Upper lobe of left lung (tissue), 4 donors: Measurements from ENCODE around the gene TNFAIP8.

Source experiments
- CTCF ChIP-seq, 6 experiments: fragments of 450-650 bp in 4 of 6; fragments of 200-600 bp in 2 of 6; sonication (generic) in 2 of 6; IDR thresholded peaks; one replicate each; pipeline ENCODE4 v1.5.1; 2016 to 2019; ENCODE audit warnings: antibody characterized with exemption in 6 of 6
- POLR2A ChIP-seq, 4 donors: fragments of 450-650 bp; IDR thresholded peaks; one replicate each; pipeline ENCODE4 v1.5.1; 2016 to 2017; ENCODE audit warnings: antibody characterized with exemption in 4 of 4, mild to moderate bottlenecking in 2 of 4
- POLR2AphosphoS5 ChIP-seq, 2 donors: sonication (generic); formaldehyde crosslinking; IDR thresholded peaks; one replicate each; pipeline ENCODE4 v1.5.1; 2017; ENCODE audit warnings: antibody characterized with exemption in 2 of 2

GRCh38 chr5:119400245-119400644 lies 44.4 kb downstream of the TNFAIP8 start:
- no peak for TF ChIP-seq POLR2A (IDR thresholded peaks at IDR 0.05)
- no peak for TF ChIP-seq POLR2AphosphoS5 (IDR thresholded peaks at IDR 0.05)
- no peak for TF ChIP-seq CTCF (IDR thresholded peaks at IDR 0.05)
